ENCODE measurements around the gene RNF13. TPM values are rescaled to one million over a fixed set of nuclear protein-coding genes. Genes with fewer than 3 reads are reported as not detected.

Gene RNF13
- total RNA-seq, 1 donor from 2014 or later: 26.9 TPM

DNA sequence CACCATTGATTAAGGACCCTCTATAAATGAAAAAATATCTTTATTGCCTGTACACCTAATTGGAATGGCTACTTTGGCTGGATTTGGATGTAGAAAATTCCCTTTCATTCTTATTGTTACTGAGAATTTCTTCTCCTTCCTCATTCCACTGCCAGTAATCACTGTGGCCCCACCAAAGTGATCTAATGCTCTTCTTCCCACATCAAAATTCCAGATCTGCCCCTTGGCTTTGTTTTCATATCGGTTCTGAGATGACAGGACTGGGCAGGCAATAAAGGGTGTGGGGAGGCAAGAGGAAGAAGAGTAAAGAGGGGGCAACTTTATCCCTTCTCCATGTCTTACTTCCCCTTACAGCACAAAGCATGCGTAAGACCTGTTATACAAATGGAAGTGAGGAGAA, 22.7 kb upstream of the RNF13 start:
- H3K36me3 Mint-ChIP-seq (ENCODE audit: low read depth): no peaks in the 10 kb centered on the region
- H3K4me3 Mint-ChIP-seq: no peak overlapping the region
- H3K9me3 Mint-ChIP-seq: peaks cover 4% of the 10 kb centered on the region
- TF ChIP-seq CTCF (conservative IDR thresholded peaks at IDR 0.05): no peak
- no peak overlapping the region for H3K27ac Mint-ChIP-seq (ENCODE audit: unreplicated experiment)
- H3K27me3 Mint-ChIP-seq (ENCODE audit: low read depth): peaks cover 2% of the 10 kb centered on the region
- H3K4me1 Mint-ChIP-seq: peaks cover 6% of the 10 kb centered on the region
- DNase-seq (ENCODE audit: low read depth, low spot score): no peak

DNA sequence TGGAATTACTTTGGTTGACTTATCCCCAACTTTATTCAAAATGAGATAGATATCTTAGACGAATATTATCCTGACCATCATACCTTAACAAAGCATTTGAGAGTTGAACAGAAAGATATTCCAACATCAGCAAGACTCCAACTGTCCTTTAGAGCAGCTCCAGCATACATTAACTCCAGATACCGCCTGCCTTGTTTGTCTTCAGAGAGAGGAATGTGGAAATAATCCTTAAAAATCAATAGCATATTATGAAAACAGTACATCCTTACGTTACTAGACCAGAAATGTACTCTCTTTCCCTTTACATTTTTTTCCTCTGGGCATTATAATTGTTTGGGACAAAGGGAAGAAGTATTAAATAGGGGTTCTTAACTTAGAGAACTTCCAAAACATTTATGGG, 22.3 kb upstream of the RNF13 start:
- H3K27ac Mint-ChIP-seq (ENCODE audit: unreplicated experiment): no peak overlapping the region
- no peak for TF ChIP-seq CTCF (conservative IDR thresholded peaks at IDR 0.05)

GRCh38 chr3:149792452-149793270, 20.4 kb upstream of the RNF13 start, which contains the start of gene ANKUB1:
Gene ANKUB1 (minus strand): TSS chr3:149792554. CDS start chr3:149792366, 188 bp downstream.
- no peak within 1 kb of the TSS for H3K27ac Mint-ChIP-seq (ENCODE audit: unreplicated experiment)
- no peak for TF ChIP-seq CTCF (conservative IDR thresholded peaks at IDR 0.05)
- H3K36me3 Mint-ChIP-seq (ENCODE audit: low read depth): no peaks in the 10 kb centered on the region
- no peak for DNase-seq (ENCODE audit: low read depth, low spot score)
- peaks cover 6% of the 10 kb centered on the region for H3K4me1 Mint-ChIP-seq
- peaks cover 2% of the 10 kb centered on the region for H3K27me3 Mint-ChIP-seq (ENCODE audit: low read depth)
- H3K4me3 Mint-ChIP-seq: no peak within 1 kb of the TSS
- no peaks in the 10 kb centered on the region for H3K9me3 Mint-ChIP-seq

More for the DNA sequence above, 22.3 kb upstream of the RNF13 start:
- no peak for DNase-seq (ENCODE audit: low read depth, low spot score)
- no peak overlapping the region for H3K4me3 Mint-ChIP-seq
- H3K4me1 Mint-ChIP-seq: peaks cover 6% of the 10 kb centered on the region
- no peaks in the 10 kb centered on the region for H3K36me3 Mint-ChIP-seq (ENCODE audit: low read depth)
- peaks cover 2% of the 10 kb centered on the region for H3K27me3 Mint-ChIP-seq (ENCODE audit: low read depth)
- H3K9me3 Mint-ChIP-seq: peaks cover 4% of the 10 kb centered on the region

- Mint-ChIP-seq H3K4me3 (no peak overlapping the region), H3K27me3 (ENCODE audit: low read depth) (peaks cover 2% of the 10 kb centered on the region), H3K9me3 (peaks cover 3% of the 10 kb centered on the region), H3K4me1 (peaks cover 6% of the 10 kb centered on the region), H3K27ac (ENCODE audit: unreplicated experiment) (no peak overlapping the region), H3K36me3 (ENCODE audit: low read depth) (no peaks in the 10 kb centered on the region)
- TF ChIP-seq CTCF (conservative IDR thresholded peaks at IDR 0.05): no peak
- no peak for DNase-seq (ENCODE audit: low read depth, low spot score)
These were observed 17.0 kb upstream of the RNF13 start for GRCh38 chr3:149796026-149796425.

- H3K4me3 Mint-ChIP-seq: no peak overlapping the region
- no peaks in the 10 kb centered on the region for H3K36me3 Mint-ChIP-seq (ENCODE audit: low read depth)
These were observed 12.3 kb upstream of the RNF13 start for GRCh38 chr3:149800693-149801092.

More at GRCh38 chr3:149800693-149801092, 12.3 kb upstream of the RNF13 start:
- no peak for DNase-seq (ENCODE audit: low read depth, low spot score)
- Mint-ChIP-seq H3K27ac (ENCODE audit: unreplicated experiment) (no peak overlapping the region), H3K9me3 (peaks cover 6% of the 10 kb centered on the region), H3K4me1 (peaks cover 6% of the 10 kb centered on the region), H3K27me3 (ENCODE audit: low read depth) (peaks cover 5% of the 10 kb centered on the region)
- no peak for TF ChIP-seq CTCF (conservative IDR thresholded peaks at IDR 0.05)

Measured in neural crest cell (in vitro differentiated cells).